HG03571 (cell line): ENCODE measurements around the gene NSMF.
"Not testable (repeated sequence)": the region's sequence is repeated elsewhere in the genome, so short reads cannot be mapped to it uniquely, and the experiment has no call there.

Experiments used
- ATAC-seq: cut with Tn5 transposase; IDR thresholded peaks from one replicate; pipeline ENCODE4 v1.9.1; 2021; ENCODE audit not compliant: unreplicated experiment

The NSMF gene

GRCh38 chr9:137477778-137478612 lies 18.9 kb upstream of the NSMF start:
- ATAC-seq: no peak

DNA sequence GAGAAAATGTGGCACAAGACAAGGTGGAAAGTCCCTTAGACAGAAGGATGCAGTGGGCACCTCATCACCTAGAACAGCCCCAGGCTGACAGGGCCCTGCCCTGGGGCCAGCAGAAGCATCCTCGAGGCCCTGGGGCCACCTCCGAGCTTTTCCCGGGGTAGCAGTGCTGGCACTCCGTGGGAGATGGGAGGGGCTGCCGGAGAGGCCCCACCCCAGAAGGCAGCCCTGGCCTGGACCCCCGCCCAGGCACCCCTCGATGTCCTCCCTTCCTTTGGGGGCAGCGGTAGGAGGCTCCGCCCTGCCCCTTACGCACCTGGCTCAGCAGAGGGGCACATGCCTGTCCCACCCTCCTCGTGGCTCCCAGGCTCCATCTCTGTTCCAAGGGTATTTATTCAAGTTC lies 17.7 kb upstream of the NSMF start:
- no peak for ATAC-seq

GRCh38 chr9:137475666-137476065 lies 16.5 kb upstream of the NSMF start:
- no peak for ATAC-seq

DNA sequence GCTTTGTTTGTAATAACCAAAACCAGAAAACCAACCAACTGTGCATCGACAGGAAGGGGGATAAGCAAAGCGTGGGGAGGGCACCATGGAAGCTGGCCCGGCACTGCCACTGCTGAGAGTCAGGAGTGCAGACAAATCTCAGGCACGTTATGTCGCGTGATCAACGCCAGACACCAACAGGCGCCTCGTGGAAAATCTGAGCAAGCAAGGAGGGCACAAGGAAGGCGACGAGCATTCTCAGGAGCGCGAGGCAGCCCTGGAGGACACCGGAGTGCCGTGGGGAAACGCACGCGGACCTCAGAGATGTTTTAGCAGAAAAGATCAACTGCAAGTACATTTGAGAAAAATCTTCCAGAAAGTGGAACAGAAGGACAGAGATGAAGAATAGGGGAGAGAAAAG lies 15.1 kb upstream of the NSMF start:
- no peak for ATAC-seq

- ATAC-seq: no peak
Measured at GRCh38 chr9:137470785-137471184, 11.7 kb upstream of the NSMF start.

DNA sequence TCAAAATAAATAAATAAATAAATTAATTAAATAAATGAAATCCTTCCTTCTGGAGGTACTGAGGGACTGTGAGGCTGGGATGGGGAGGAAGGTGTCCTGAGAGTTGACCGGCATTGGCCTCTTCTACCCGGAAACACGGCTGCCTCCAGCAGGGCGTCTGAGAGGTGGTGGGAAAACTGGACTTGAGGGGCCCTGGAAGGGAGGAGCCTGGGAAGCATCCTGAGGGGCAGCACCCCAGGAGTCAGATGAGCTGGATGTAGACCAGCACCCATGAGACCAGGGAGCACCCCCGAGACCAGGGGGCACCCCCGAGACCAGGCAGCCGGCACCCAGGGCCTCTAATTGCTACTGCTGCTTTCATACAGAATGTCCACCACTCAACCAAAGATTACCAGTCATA lies 8.8 kb upstream of the NSMF start:
- ATAC-seq: no peak

- no peak for ATAC-seq
Measured at GRCh38 chr9:137467161-137467581, 8.0 kb upstream of the NSMF start.

DNA sequence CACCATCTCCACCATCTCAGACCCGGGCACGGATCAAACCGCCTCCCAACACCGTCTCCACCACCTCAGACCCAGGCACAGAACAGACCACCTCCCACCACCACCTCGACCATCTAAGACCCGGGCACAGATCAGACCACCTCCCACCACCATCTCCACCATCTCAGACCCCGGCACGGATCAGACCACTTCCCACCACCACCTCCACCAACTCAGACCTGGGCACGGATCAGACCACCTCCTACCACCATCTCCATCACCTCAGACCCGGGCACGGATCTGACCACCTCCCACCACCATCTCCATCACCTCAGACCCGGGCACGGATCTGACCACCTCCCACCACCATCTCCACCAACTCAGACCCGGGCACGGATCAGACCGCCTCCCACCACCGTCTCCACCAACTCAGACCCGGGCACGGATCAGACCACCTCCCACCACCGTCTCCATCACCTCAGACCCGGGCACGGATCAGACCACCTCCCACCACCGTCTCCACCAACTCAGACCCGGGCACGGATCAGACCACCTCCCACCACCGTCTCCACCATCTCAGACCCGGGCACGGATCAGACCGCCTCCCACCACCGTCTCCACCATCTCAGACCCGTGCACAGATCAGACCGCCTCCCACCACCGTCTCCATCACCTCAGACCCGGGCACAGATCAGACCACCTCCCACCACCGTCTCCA lies 7.4 kb upstream of the NSMF start:
- not testable (repeated sequence) for ATAC-seq

DNA sequence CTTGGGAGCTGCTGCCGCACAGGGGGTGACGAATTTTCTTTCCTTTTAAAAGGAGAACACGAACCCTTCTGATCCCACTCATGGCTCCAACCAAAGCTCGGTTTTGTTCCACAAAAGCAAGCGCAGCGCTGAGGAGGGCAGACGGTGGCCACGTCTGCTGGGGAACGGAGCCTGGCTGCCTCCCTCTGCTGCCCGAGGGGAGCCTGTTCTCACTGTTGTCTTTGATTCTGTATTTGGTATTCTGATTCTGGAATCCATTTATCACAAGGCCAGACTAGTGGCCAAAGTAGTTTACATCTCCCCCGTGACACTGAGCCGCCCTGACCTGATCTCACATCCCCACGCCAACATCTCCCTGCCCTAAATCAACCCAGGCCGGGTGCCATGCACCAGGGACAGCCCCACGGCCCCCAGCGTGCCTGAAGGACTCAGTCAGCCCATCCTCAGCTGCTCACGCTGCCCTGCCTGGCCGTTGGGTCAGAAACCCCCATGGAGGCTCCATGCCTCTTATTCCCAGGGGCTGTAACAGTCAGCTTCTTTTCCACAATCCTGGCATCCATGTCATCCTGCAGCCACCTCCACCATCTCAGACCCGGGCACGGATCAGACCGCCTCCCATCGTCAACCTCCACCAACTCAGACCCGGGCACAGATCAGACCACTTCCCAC lies 6.7 kb upstream of the NSMF start:
- ATAC-seq: no peak

- no peak for ATAC-seq
Measured at GRCh38 chr9:137465000-137465719, 6.0 kb upstream of the NSMF start.

DNA sequence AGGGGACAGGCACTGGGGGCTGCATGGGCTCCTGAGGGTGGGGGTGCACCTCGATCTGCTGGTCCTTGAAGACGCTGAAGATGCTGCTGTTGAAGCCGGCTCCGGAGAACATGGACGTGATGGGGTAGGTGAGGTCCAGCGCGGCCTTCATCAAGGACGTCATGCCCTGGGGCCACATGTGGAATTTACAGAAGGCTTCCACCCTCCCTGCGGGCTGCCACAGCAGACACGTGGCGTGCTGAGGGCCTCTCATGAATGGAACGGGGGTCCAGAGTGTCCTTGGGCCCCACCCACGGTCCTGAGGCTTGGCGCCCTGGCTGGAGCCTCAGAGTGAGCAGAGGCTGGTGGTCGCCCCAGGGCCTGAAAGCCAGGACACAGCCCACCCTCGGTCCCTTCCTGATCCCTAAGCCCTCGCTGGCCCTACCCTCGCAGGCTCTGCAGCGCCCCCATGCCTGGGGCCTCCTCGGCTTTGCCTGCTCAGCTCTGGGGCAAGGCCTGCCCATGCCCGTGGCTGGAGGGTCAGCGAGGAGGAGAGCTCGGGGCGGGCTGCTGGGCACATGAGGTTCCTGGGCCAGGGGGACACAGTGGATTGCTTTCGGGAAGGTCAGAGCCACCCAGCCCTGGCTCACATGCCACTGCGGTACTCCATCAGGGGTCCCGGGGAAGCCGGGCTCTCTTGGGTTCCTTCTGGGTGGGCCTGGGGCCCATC lies 5.3 kb upstream of the NSMF start:
- ATAC-seq: no peak

DNA sequence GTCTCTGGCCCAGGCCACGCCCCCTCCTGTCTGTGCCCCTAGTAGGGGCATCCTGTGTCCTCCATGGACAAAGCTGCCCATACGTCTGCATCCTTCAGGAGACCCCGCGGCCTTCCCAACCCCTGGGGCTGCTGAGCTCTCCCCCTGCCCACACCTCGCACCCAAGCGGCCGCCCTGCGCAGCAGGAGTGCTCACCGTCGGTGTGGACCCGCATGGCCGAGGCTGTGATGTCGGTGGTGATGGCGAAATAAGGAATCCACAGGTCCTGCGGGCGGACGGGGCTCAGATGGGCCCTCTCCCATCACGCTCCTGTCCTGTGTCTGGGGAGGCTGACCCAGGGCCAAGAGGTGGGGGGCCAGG lies 4.8 kb upstream of the NSMF start:
- ATAC-seq: no peak

DNA sequence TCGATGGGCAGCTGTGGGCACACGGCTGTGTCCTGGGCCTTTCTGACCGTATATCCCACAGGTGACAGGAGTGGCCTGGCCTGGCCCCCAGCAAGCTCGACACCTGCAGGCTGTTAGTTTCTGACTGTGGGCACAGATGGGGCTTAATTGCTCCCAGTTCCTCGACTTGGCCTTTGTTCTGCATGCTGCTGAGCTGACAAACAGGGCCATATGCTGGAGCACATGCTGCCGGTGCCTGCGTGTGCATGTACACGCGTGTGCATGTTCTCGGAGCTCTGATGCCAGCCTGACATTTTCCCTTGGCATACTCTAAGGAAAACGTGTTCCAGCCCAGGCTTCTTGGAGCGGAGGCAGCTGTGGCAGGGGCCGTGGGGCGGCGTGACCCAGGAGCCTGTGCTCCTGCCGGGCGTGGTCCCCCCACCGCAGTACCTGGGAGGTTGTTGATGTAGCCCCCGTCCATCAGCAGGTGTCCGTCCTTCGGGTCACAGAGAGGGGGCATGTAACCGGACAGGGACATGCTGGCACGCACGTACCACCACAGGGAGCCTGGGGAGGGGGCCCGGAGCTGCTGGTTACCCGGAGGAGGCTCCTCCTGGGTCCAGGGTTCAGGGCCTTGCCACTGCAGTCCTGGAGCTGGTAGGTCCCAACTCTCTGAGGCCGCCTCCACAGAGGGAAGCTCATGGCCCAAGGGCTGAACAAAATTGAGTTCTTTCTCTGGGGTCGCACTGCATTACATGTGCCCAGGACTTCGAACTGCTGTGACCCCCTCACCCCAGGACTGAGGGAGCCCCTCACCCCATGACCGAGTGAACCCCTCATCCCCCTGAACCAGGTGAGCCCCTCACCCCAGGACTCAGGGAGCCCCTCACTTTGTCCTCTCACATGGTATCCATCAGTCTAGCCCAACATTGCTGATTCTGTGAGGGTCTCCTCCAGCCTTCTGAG lies 4.1 kb upstream of the NSMF start:
- ATAC-seq: no peak

- ATAC-seq: no peak
Measured at GRCh38 chr9:137462396-137462985, 3.4 kb upstream of the NSMF start.

DNA sequence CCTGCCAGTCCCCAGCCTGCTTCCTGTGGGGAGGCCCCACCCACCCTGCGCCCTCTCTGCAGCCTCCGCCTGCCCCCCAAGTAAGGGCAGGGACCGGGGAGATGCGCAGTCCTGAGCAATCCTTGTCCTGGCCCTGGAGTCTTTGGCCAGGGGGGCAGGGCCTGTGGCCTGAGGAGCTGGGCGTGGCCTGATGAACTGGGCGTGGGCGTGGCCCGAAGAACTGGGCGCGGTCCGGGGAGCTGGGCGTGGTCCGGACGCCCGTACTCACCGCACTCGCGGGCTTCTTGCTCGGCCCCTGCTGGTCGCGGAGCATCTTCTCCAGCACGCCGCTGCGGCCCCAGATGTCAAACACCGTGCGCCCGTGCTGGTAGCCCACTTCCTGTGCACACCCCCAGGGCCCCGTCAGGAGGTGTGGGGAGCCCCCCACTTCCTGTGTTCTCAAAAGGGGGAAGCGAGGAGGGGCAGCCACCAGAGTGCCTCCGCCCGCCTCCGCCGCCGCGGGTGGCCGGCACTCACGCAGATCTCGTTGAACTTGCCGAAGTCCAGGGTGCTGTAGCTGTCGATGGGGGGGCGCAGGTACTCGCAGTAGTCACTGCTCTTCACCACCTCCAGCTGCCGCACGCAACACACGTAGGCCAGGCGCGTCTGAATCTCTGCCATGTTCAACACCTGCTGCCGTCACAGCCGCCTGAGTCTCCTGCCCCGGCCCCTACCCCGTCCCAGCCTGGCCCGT lies 2.7 kb upstream of the NSMF start:
- peak; percentile 58 for ATAC-seq

DNA sequence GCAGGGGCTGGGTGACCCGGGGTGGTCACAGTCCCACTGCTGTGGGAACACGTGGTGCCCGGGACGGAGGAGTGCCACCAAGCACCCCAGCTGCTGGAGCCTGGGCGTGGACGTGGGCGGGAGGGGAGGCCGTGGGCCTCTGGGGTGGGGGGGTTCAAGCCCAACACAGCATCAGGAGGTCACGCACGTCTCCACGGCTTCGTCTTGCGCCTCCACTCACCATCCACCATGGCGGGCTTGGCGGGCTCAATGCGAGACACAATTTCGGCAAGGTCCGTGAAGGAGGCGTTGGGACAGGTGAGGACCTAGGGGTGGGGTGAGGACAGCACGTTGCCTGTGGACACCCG lies 2.2 kb upstream of the NSMF start:
- no peak for ATAC-seq

- no peak for ATAC-seq
Measured at GRCh38 chr9:137460363-137461315, 1.5 kb upstream of the NSMF start.
